PC-9 (cell line): Measurements from ENCODE around the gene RP2. TPM values are rescaled to one million over a fixed set of nuclear protein-coding genes. Genes with fewer than 3 reads are reported as not detected.

ENCODE experiments used
- BruUV-seq: library from RNA; stranded (reverse); fragments of 400-500 nt; replicated peaks from 2 replicates; lab custom pipeline; 2021; lab: Mats Ljungman, UMichigan
- CTCF ChIA-PET: fragments of 300-600 bp; sonication (Branson Sonifier 250); formaldehyde crosslinking; loops from one replicate; lab custom pipeline; 2022; ENCODE audit warnings: antibody characterized with exemption; lab: Charles Lee
- POLR2A ChIA-PET: fragments of 300-600 bp; sonication (Branson Sonifier 250); formaldehyde crosslinking; loops from one replicate; lab custom pipeline; 2022; ENCODE audit warnings: antibody characterized with exemption; ENCODE audit not compliant: unreplicated experiment; lab: Charles Lee
- DNase-seq, 2 experiments: peaks; one replicate each; pipeline versions ENCODE4 v3.0.0 to v3.0.0-alpha.2; 2015 to 2022; ENCODE audit warnings: mixed read lengths in 1 of 2
- H2AFZ ChIP-seq: fragments of 200-600 bp; sonication (generic); 2 replicates; pipeline ENCODE4 v1.8.1; 2017; ENCODE audit warnings: antibody characterized with exemption
- H3F3A ChIP-seq: fragments of 200-600 bp; sonication (generic); 2 replicates; pipeline ENCODE4 v1.8.1; 2017; ENCODE audit warnings: antibody characterized with exemption, mild to moderate bottlenecking, low read depth; ENCODE audit not compliant: insufficient read depth
- H3K27ac ChIP-seq: fragments of 200-600 bp; sonication (generic); 2 replicates; pipeline ENCODE4 v1.6.1; 2016; ENCODE audit warnings: mixed run types
- H3K27me3 ChIP-seq: fragments of 200-600 bp; sonication (generic); 2 replicates; pipeline ENCODE4 v1.6.1; 2016; ENCODE audit warnings: low read depth, mixed run types; ENCODE audit not compliant: insufficient read depth
- H3K36me3 ChIP-seq: fragments of 200-600 bp; sonication (generic); 2 replicates; pipeline ENCODE4 v1.6.1; 2016; ENCODE audit warnings: low read depth, mixed run types
- H3K4me1 ChIP-seq: fragments of 200-600 bp; sonication (generic); replicated peaks from 2 replicates; pipeline ENCODE4 v1.6.1; 2016; ENCODE audit warnings: mixed run types; ENCODE audit not compliant: insufficient read depth
- H3K4me2 ChIP-seq: fragments of 200-600 bp; sonication (generic); 2 replicates; pipeline ENCODE4 v1.6.1; 2017; ENCODE audit warnings: mixed run types
- H3K4me3 ChIP-seq: fragments of 200-600 bp; sonication (generic); 2 replicates; pipeline ENCODE4 v1.6.1; 2016; ENCODE audit warnings: mixed run types
- H3K79me2 ChIP-seq: fragments of 200-600 bp; sonication (generic); 2 replicates; pipeline ENCODE4 v1.6.1; 2017; ENCODE audit warnings: low read depth, mixed run types
- H3K9me2 ChIP-seq: fragments of 200-600 bp; sonication (generic); 2 replicates; pipeline ENCODE4 v1.8.1; 2017; ENCODE audit warnings: mild to moderate bottlenecking; ENCODE audit not compliant: insufficient read depth
- H3K9me3 ChIP-seq: fragments of 200-600 bp; sonication (generic); 2 replicates; pipeline ENCODE4 v1.8.1; 2016; ENCODE audit warnings: low read depth; ENCODE audit not compliant: insufficient read depth
- H4K20me1 ChIP-seq: fragments of 200-600 bp; sonication (generic); 2 replicates; pipeline ENCODE4 v1.8.1; 2017; ENCODE audit not compliant: insufficient read depth
- EZH2 ChIP-seq: fragments of 200-600 bp; sonication (generic); IDR thresholded peaks from 2 replicates; pipeline ENCODE4 v1.8.0; 2017; ENCODE audit warnings: antibody characterized with exemption, low read depth
- intact Hi-C: fragments of 100-400 bp; cut with micrococcal nuclease; formaldehyde crosslinking; loops from one replicate; pipeline ENCODE4 v1.10.0; 2022; ENCODE audit not compliant: unreplicated experiment
- total RNA-seq: library from RNA; stranded (reverse); gene quantifications from 2 replicates; pipeline ENCODE4 v1.2.3, GENCODE V29; 2021
- TF ChIP-seq, protein P1 (sequence below): fragments of 200-600 bp; sonication (generic); conservative IDR thresholded peaks from 2 replicates; pipeline ENCODE4 v1.6.1; 2017; ENCODE audit warnings: mixed run types, antibody characterized with exemption, mild to moderate bottlenecking, moderate library complexity

RP2 gene
- total RNA-seq, 1 experiment from 2014 or later, result 11.2 TPM

DNA sequence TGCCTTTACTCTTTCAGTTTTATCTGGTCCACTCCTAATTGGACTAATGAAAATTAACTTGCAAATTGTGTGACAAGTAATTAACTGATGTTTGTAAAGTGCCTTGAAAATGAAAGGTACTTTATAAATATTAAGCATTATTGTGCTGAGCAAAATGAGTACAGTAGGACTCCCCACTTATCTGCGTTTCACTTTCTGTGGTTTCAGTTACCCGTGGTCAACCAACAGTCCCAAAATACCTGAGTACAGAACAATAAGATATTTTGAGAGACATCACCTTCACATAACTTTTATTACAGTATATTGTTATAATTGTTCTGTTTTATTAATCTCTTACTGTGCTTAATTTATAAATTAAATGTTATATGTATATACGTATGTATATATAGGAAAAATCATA lies 48.0 kb downstream of the RP2 start:
- no peaks in the 10 kb centered on the region for H3K4me1 ChIP-seq
- H3K9me2 ChIP-seq, result no peaks in the 10 kb centered on the region
- DNase-seq, result no peak
- intact Hi-C loops, result no loop called here
- no peaks in the 10 kb centered on the region for H3K79me2 ChIP-seq
- no peaks in the 10 kb centered on the region for H3F3A ChIP-seq
- H3K9me3 ChIP-seq, result no peaks in the 10 kb centered on the region
- BruUV-seq, result no TSS peak
- no peak overlapping the region for H3K27ac ChIP-seq
- H3K4me2 ChIP-seq, result no peak overlapping the region
- POLR2A ChIA-PET, result no interaction called here
- H3K4me3 ChIP-seq, result no peak overlapping the region
- H2AFZ ChIP-seq, result no peak overlapping the region
- no peaks in the 10 kb centered on the region for H3K36me3 ChIP-seq
- CTCF ChIA-PET, result no interaction called here
- no peaks in the 10 kb centered on the region for H4K20me1 ChIP-seq
- no peak for TF ChIP-seq EZH2
- TF ChIP-seq, protein P1, sequence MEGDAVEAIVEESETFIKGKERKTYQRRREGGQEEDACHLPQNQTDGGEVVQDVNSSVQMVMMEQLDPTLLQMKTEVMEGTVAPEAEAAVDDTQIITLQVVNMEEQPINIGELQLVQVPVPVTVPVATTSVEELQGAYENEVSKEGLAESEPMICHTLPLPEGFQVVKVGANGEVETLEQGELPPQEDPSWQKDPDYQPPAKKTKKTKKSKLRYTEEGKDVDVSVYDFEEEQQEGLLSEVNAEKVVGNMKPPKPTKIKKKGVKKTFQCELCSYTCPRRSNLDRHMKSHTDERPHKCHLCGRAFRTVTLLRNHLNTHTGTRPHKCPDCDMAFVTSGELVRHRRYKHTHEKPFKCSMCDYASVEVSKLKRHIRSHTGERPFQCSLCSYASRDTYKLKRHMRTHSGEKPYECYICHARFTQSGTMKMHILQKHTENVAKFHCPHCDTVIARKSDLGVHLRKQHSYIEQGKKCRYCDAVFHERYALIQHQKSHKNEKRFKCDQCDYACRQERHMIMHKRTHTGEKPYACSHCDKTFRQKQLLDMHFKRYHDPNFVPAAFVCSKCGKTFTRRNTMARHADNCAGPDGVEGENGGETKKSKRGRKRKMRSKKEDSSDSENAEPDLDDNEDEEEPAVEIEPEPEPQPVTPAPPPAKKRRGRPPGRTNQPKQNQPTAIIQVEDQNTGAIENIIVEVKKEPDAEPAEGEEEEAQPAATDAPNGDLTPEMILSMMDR, result no peak
- H3K27me3 ChIP-seq, result no peaks in the 10 kb centered on the region

DNA sequence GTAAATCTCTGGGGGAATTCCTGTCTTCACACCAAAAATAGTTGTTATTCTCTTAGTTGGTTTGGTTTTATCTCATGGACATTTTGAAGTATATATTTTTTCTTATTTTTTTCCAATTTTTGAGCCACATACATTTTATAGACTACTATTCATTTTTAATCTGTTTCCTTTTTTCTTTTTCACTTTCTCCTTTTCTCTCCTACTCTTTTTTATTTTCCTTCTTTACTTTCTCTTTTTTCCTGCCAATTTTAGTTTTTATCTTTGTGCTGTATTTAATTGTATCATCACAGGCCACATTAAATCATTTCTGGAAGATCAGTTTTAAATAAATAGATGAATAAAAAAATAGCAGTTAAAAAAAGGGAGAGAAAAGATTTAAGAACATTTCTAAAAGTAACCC lies 61.4 kb downstream of the RP2 start:
- CTCF ChIA-PET, result no interaction called here

DNA sequence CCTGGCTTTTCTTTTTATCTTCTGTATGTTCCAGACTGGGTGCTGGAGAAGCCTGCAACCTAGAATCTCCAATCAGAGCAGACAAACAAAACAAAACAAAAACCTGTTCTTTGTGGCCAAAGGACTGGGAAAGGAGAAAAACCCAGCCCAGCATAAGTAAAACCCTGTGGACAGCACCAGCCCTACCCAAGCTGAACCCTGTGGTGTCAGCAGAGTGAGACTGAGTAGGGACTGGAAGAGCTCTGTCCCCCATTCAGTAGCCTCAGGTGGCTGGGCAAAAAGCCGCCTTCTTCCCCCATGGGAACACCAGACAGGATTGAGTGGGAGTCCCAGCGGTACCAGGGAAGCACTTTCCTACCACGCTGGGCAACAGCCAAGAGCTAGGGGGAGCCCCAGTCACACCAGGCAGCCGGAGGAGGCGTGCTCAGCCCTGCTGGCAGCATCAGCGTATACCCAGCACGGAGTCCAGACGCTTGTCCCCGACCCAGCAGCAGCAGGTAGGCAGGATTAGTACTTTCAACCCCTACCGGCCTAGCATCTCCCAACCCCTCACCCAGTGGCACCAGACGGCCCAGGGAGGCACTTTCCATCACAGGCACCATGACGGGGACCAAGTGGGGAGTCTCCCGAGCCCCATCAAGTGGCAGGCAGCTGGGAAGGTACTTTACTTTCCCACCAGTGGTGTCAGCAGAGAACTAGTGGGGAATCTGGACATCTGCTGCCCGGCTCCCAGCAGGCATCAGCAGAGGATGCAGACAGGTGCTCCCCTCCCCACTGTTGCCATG lies 66.8 kb downstream of the RP2 start:
- H3K9me2 ChIP-seq, result no peaks in the 10 kb centered on the region
- H4K20me1 ChIP-seq, result no peaks in the 10 kb centered on the region
- H3K27me3 ChIP-seq, result no peaks in the 10 kb centered on the region
- H3K36me3 ChIP-seq, result no peaks in the 10 kb centered on the region
- no peak overlapping the region for H3K27ac ChIP-seq
- H2AFZ ChIP-seq, result 0 out of 2 replicates have a peak overlapping the region, but pooled peaks have one; percentile 60
- POLR2A ChIA-PET, result no interaction called here
- DNase-seq, result peak; percentile 41 to 59
- TF ChIP-seq EZH2, result no peak
- TF ChIP-seq, protein P1, result peak; percentile 58
- H3K4me3 ChIP-seq, result peak overlapping the region; percentile 51; the same call in 1 of the 2 replicates
- no peaks in the 10 kb centered on the region for H3K9me3 ChIP-seq
- no peaks in the 10 kb centered on the region for H3K4me1 ChIP-seq
- intact Hi-C loops, result loop anchor here (1.0 to 5.0 kb wide), 2 partner anchors 127 to 189 kb away; no protein-coding TSS in a partner anchor
- H3F3A ChIP-seq, result no peaks in the 10 kb centered on the region
- peak overlapping the region; percentile 58 for H3K4me2 ChIP-seq
- no peaks in the 10 kb centered on the region for H3K79me2 ChIP-seq
- BruUV-seq, result no TSS peak
- CTCF ChIA-PET, result no interaction called here

More for the DNA sequence above, 61.4 kb downstream of the RP2 start:
- Histone ChIP-seq H3K79me2 (no peaks in the 10 kb centered on the region), H3K4me3 (no peak overlapping the region), H3K4me2 (no peak overlapping the region), H3K27ac (no peak overlapping the region), H4K20me1 (no peaks in the 10 kb centered on the region), H3K9me2 (no peaks in the 10 kb centered on the region), H2AFZ (no peak overlapping the region), H3K9me3 (no peaks in the 10 kb centered on the region), H3F3A (no peaks in the 10 kb centered on the region), H3K4me1 (no peaks in the 10 kb centered on the region), H3K27me3 (no peaks in the 10 kb centered on the region), H3K36me3 (no peaks in the 10 kb centered on the region)
- TF ChIP-seq EZH2, result no peak
- TF ChIP-seq, protein P1, result no peak
- DNase-seq, result no peak
- BruUV-seq, result no TSS peak
- intact Hi-C loops, result no loop called here
- POLR2A ChIA-PET, result no interaction called here
